Measurements from ENCODE around the gene KDM8.

KDM8 gene

GRCh38 chr16:27270349-27270748, 67.0 kb downstream of the KDM8 start:
- DNase-seq (ENCODE audit: low read depth): no peak
